Measurements from ENCODE around the gene OR4K5. TPM values are rescaled to one million over a fixed set of nuclear protein-coding genes. Genes with fewer than 3 reads are reported as not detected.

OR4K5 gene
- total and polyA plus RNA-seq, 2 donors (not counting 3 experiments of a cell fraction or from before 2014, with no cell fraction given): not detected

DNA sequence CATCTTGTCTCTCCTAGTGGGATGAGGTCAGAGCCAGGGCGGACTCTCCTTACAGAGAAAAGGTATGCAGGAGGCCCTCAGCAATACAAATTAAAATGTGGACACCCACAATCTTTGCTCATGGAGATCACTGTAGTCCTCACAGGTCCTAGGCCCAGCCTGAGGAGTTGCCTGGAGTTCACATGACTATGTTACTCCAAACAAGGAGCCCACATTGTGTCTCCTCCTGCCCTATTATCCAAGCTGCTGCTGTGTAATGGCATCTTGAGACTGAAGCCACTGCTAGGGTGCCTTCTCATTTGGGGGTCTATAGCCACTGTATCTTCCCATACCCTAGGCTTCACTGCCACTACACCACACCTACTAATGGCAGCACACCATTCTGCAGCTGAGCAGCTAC is 21.3 kb downstream of the OR4K5 start:
- CTCF ChIA-PET: no interaction called here

More for the DNA sequence above, 21.3 kb downstream of the OR4K5 start:
- Histone ChIP-seq H3K4me1 (ENCODE audit: control insufficient read depth, extremely low read depth, insufficient read depth, low read length) (no peaks in the 10 kb centered on the region), H3K9me1 (replicated peaks; ENCODE audit: control insufficient read depth, extremely low read depth, insufficient read depth, low read length) (no peaks in the 10 kb centered on the region), H3K9ac (replicated peaks; ENCODE audit: extremely low read depth, insufficient read depth, low read length) (no peak overlapping the region), H3K36me3 (ENCODE audit: control insufficient read depth in 2 of 2, extremely low read depth in 1 of 2, insufficient read depth in 2 of 2, low read length in 2 of 2) (no peaks in the 10 kb centered on the region), H3K27ac (ENCODE audit: insufficient read depth, low read depth, low read length) (no peak overlapping the region), H4K20me1 (replicated peaks; ENCODE audit: control insufficient read depth, extremely low read depth, insufficient read depth, low read length) (no peaks in the 10 kb centered on the region), H3K9me3 (replicated peaks; ENCODE audit: control insufficient read depth, insufficient read depth, low read length) (peaks cover 3% of the 10 kb centered on the region), H3K4me3 (replicated peaks in 1 of 3; ENCODE audit: insufficient read depth in 1 of 3, low read depth in 1 of 3, low read length in 3 of 3) (no peak overlapping the region), H3K27me3 (ENCODE audit: control insufficient read depth in 2 of 2, insufficient read depth in 2 of 2, low read length in 2 of 2) (no peaks in the 10 kb centered on the region), H2AFZ (ENCODE audit: low read depth, low read length) (no peak overlapping the region), H3K79me2 (ENCODE audit: control insufficient read depth, insufficient read depth, low read length) (no peaks in the 10 kb centered on the region), H3K4me2 (ENCODE audit: insufficient read depth, low read length) (no peak overlapping the region)
- FAIRE-seq (no peak), DNase-seq (ENCODE audit: low read depth, low spot score) (no peak)
- intact Hi-C loops (cut with micrococcal nuclease): no loop called here
- dilution Hi-C loops (cut with MboI; ENCODE audit: extremely low pct_ligation_motif_present, low sequenced_read_pairs): no loop called here
- TF ChIP-seq JUN (IDR thresholded peaks at IDR 0.05; ENCODE audit: borderline replicate concordance, insufficient read depth, insufficient read length, low read depth) (no peak), GATA2 (IDR thresholded peaks at IDR 0.05; ENCODE audit: insufficient read depth, insufficient read length, low read depth, low read length) (no peak), FOS (IDR thresholded peaks at IDR 0.05; ENCODE audit: borderline replicate concordance, insufficient read depth, low read length) (no peak), POLR2AphosphoS5 (IDR thresholded peaks at IDR 0.05; ENCODE audit: insufficient read depth, low read depth, low read length) (no peak), CTCF (IDR thresholded peaks at IDR 0.05; ENCODE audit: extremely low read depth in 1 of 2, insufficient read depth in 1 of 2, low read depth in 1 of 2, low read length in 2 of 2) (no peak), MYC (IDR thresholded peaks at IDR 0.05; ENCODE audit: low read depth, low read length) (no peak), MAX (IDR thresholded peaks at IDR 0.05; ENCODE audit: insufficient read depth, insufficient read length) (no peak), POLR2A (IDR thresholded peaks at IDR 0.05; ENCODE audit: low read depth, low read length) (no peak)
- no TSS peak for BruUV-seq (replicated peaks)
- POLR2A ChIA-PET: no interaction called here

Measured in endothelial cell of umbilical vein (primary cell).